Adrenal gland (tissue), 12 donors: ENCODE data around the gene UBA3. TPM values are rescaled to one million over a fixed set of nuclear protein-coding genes. Genes with fewer than 3 reads are reported as not detected.

Experiments
- DNase-seq, 7 donors: peaks; one replicate each; pipeline ENCODE4 v3.0.0-alpha.2; 2019 to 2020
- H3K27ac ChIP-seq, 5 donors: fragments of 200-600 bp; sonication (generic) in 4 of 5; 1 replicate in 3 of 5; 2 replicates in 2 of 5; pipeline versions ENCODE4 v1.5.1 to v1.8.0; 2016 to 2020; ENCODE audit warnings: mild to moderate bottlenecking in 1 of 5
- H3K27me3 ChIP-seq: fragments of 200-600 bp; 2 replicates; pipeline ENCODE4 v1.8.0; 2021
- H3K36me3 ChIP-seq, 2 donors: fragments of 200-600 bp; replicated peaks in 1 of 2; 1 replicate in 1 of 2; 2 replicates in 1 of 2; pipeline versions ENCODE4 v1.5.1 to v1.8.0; 2018 to 2022
- H3K4me1 ChIP-seq, 2 donors: fragments of 200-600 bp; replicated peaks in 1 of 2; 1 replicate in 1 of 2; 2 replicates in 1 of 2; pipeline versions ENCODE4 v1.5.1 to v1.8.0; 2018 to 2021
- H3K4me3 ChIP-seq, 4 donors: fragments of 200-600 bp; sonication (generic) in 3 of 4; one replicate each; pipeline ENCODE4 v1.5.1; 2016 to 2018
- H3K9me3 ChIP-seq, 3 donors: fragments of 200-600 bp; sonication (generic) in 1 of 3; replicated peaks in 1 of 3; 1 replicate in 2 of 3; 2 replicates in 1 of 3; pipeline versions ENCODE4 v1.5.1 to v1.8.0; 2016 to 2021
- POLR2A ChIP-seq, 2 donors: fragments of 450-650 bp; IDR thresholded peaks; one replicate each; pipeline ENCODE4 v1.6.1; 2017; ENCODE audit warnings: antibody characterized with exemption in 2 of 2, mild to moderate bottlenecking in 2 of 2, moderate library complexity in 1 of 2
- WGBS, 4 donors: extraction: QIAGEN DNeasy Blood & Tissue Kit in 2 of 4; methylation state at CpG; one replicate each; pipeline versions ENCODE4 v1.1.5 to v1.1.7; 2013 to 2017; 5-methylcytosine and 5-hydroxymethylcytosine counted together
- intact Hi-C, 2 donors: fragments of 100-400 bp; cut with DNase I; formaldehyde crosslinking; loops; one replicate each; pipeline versions ENCODE4 v1.14.1 to v1.15.0; 2022 to 2023
- polyA plus RNA-seq, 3 donors: library from polyadenylated mRNA; stranded (reverse); fragments of 200-250 nt in 2 of 3; fragments of 350-450 nt in 1 of 3; fragmentation: Illumina TruSeq in 1 of 3; extraction: RNeasy Lipid Tissue Mini Kit (QIAGEN cat#74804) in 1 of 3; gene quantifications; one replicate each; pipeline ENCODE4 v1.2.3, GENCODE V29; 2013 to 2014
- total RNA-seq, 9 donors: library from RNA; depleted of rRNA in 4 of 9; stranded (reverse); fragments of >200 nt in 4 of 9; fragments of 120-200 nt in 1 of 9; fragmentation: NEBNext Ultra II Directional in 1 of 9; extraction: Animal tissue kit (Norgen Biotek cat#: 25700) in 1 of 9; gene quantifications; one replicate each; pipeline versions ENCODE4 v1.1.0 to v1.2.4, GENCODE V29; 2013 to 2023
- TF ChIP-seq, protein P1 (sequence below), 6 experiments: fragments of 450-650 bp in 4 of 6; fragments of 200-600 bp in 2 of 6; sonication (generic) in 1 of 6; IDR thresholded peaks; 1 replicate in 5 of 6; 2 replicates in 1 of 6; pipeline versions ENCODE4 v1.5.1 to v1.8.0; 2016 to 2021; ENCODE audit warnings: antibody characterized with exemption in 6 of 6, mild to moderate bottlenecking in 2 of 6, moderate library complexity in 1 of 6
- donor health status: healthy with polysubstance abuse.
- donor health status: Bipolar disorder and iron deficiency.
- donor health status: DM: yes; HTN: yes; CAD: no.
- donor health status: DM: no; HTN: no; CAD: no.
- donor health status: DM: no; HTN: no; CAD: no.
- donor health status: DM: yes; HTN: yes; CAD: no.

Gene UBA3
- total and polyA plus RNA-seq, 12 donors = 31.8 to 85.7 (median 61.5) TPM

DNA sequence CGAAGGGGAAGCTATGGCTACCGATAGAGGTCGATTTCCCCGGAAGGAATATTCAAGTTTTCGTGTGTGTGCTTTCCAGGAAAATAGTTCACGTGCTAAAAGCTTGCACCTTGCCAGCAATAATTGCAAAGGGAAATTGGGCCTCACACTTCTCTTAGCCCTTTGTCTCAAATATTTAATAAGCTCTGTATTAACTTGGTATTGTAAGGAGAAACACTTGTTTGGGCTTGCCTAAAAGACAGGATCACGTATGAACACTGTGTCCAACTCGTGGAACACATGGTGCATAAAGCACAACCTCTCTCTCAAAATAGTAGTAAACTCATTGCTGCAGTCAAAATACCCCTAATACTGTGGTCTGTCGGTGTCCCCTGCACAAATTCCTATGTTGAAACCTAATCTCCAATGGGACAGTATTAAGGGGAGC is 27.7 kb downstream of the UBA3 start:
- TF ChIP-seq, protein P1, sequence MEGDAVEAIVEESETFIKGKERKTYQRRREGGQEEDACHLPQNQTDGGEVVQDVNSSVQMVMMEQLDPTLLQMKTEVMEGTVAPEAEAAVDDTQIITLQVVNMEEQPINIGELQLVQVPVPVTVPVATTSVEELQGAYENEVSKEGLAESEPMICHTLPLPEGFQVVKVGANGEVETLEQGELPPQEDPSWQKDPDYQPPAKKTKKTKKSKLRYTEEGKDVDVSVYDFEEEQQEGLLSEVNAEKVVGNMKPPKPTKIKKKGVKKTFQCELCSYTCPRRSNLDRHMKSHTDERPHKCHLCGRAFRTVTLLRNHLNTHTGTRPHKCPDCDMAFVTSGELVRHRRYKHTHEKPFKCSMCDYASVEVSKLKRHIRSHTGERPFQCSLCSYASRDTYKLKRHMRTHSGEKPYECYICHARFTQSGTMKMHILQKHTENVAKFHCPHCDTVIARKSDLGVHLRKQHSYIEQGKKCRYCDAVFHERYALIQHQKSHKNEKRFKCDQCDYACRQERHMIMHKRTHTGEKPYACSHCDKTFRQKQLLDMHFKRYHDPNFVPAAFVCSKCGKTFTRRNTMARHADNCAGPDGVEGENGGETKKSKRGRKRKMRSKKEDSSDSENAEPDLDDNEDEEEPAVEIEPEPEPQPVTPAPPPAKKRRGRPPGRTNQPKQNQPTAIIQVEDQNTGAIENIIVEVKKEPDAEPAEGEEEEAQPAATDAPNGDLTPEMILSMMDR (IDR thresholded peaks at IDR 0.05) = no peak
- TF ChIP-seq POLR2A (IDR thresholded peaks at IDR 0.05) = no peak
- peaks cover 0 to 29% of the 10 kb centered on the region in 2 donors for H3K36me3 ChIP-seq
- 8 to 14% (median 12%) methylated on average over 9 of the region's 9 CpGs for WGBS, 4 donors
- H3K27me3 ChIP-seq = no peaks in the 10 kb centered on the region
- intact Hi-C loops = no loop called here
- peak overlapping the region; percentile 44 to 98 (median 83) for H3K27ac ChIP-seq
- DNase-seq = no peak
- H3K4me1 ChIP-seq = peaks cover 0 to 24% of the 10 kb centered on the region in 2 donors
- H3K9me3 ChIP-seq = no peaks in the 10 kb centered on the region
- H3K4me3 ChIP-seq = peak overlapping the region in 3 of 4 donors; percentile 5 to 81 (median 67)

DNA sequence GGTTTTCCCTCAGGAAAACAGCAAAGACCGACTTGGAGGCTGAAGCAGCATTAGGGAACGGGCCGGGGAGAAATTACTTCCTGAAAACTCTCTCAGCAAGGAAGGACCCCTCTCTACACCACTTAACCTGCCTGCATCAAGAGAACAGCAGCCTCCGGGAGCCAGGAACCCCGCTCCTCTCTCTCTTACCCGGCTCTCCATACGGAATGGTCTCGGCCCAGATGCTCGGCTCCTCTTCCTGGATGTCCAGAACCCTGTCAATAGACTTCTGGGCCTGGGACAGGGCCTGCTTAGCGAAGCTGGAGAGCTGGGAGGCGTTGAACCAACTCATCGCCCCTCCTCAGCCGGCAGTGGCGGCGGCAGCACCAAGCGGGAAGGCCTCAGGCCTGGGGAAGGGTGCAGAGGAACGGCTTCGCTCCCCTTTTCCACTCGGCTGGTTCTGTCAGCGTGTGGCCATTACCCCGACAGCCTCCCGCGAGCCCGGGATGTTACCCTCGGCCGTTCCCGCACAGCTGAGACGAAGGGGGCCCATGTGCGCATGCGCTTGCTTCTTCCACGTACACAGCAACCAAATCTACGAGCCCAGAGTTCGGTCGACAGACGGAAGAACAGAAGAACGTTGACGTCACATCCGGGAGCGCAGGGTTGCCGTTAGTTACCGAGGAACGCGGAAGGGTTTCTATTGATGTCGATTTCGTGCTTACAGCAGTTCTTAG is 28.3 kb downstream of the UBA3 start, which contains the start of gene TMF1:
TMF1 (minus strand) TSS at position 578 of the 716 bp plus-strand sequence; CDS start at position 331, 247 bp downstream.
- Histone ChIP-seq H3K27me3 (no peaks in the 10 kb centered on the region), H3K4me3 (peak within 1 kb of the TSS; percentile 5 to 81 (median 62)), H3K4me1 (peaks cover 0 to 29% of the 10 kb centered on the region in 2 donors), H3K27ac (peak within 1 kb of the TSS; percentile 80 to 98 (median 90)), H3K36me3 (peaks cover 0 to 30% of the 10 kb centered on the region in 2 donors), H3K9me3 (no peaks in the 10 kb centered on the region)
- TF ChIP-seq, protein P1 (IDR thresholded peaks at IDR 0.05) = no peak
- TF ChIP-seq POLR2A (IDR thresholded peaks at IDR 0.05) = peak; percentile 67 to 87
- WGBS, 4 donors = 0% methylated on average over 10 to 45 of the region's 45 CpGs
- intact Hi-C loops = no loop called here
- peak; percentile 97 to 100 (median 99) for DNase-seq

DNA sequence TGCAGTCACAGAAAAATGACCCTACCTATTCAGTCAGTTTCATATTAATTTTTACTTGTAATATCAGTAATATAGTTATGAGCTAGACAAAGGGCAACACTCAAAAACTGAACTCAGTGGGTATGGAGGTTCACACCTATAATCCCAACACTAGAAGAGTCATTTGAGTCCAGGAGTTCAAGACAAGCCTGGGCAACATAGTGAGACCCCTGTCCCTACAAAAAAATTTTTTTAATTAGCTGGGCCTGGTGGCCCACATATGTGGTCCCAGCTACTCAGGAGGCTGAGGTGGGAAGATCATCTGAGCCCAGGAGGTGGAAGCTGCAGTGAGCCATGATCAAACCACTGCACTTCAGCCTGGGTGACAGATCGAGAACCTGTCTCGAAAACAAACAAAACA is 31.2 kb downstream of the UBA3 start:
- WGBS, 4 donors = 90 to 98% (median 96%) methylated on average over 2 of the region's 2 CpGs
- no peaks in the 10 kb centered on the region for H3K27me3 ChIP-seq
- no peak for DNase-seq
- H3K4me1 ChIP-seq = peaks cover 0 to 38% of the 10 kb centered on the region in 2 donors
- TF ChIP-seq POLR2A (IDR thresholded peaks at IDR 0.05) = no peak
- TF ChIP-seq, protein P1 (IDR thresholded peaks at IDR 0.05) = no peak
- intact Hi-C loops = no loop called here
- no peak overlapping the region for H3K27ac ChIP-seq
- peaks cover 0 to 35% of the 10 kb centered on the region in 2 donors for H3K36me3 ChIP-seq
- no peak overlapping the region for H3K4me3 ChIP-seq
- no peaks in the 10 kb centered on the region for H3K9me3 ChIP-seq

DNA sequence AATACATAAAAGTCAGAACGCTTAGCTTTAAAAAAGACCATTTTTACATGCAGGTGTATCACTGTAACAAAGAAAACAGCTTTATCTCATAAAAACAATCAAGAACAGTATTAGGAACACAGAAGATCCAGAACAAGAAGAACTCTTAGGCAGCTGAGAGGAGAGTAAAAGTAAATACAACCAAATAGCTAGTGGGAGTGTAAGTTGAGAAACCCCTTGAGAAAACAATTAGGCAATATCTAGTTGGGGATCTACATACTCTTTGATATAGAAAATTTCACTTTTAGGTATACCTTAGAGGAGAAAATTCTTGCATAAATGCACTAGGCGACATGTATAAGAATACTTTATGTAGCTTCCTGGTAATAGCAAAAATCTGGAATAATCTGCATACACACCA is 35.6 kb downstream of the UBA3 start:
- no peak for TF ChIP-seq POLR2A (IDR thresholded peaks at IDR 0.05)
- TF ChIP-seq, protein P1 (IDR thresholded peaks at IDR 0.05) = no peak
- H3K4me3 ChIP-seq = no peak overlapping the region
- H3K36me3 ChIP-seq = peaks cover 0 to 75% of the 10 kb centered on the region in 2 donors
- no peak for DNase-seq
- no peak overlapping the region for H3K27ac ChIP-seq
- WGBS, 4 donors = 97 to 100% (median 99%) methylated on average over 2 of the region's 2 CpGs
- no peaks in the 10 kb centered on the region for H3K27me3 ChIP-seq
- intact Hi-C loops = no loop called here
- H3K4me1 ChIP-seq = peaks cover 0 to 21% of the 10 kb centered on the region in 2 donors
- no peaks in the 10 kb centered on the region for H3K9me3 ChIP-seq
